OCI-LY3 (cell line): ENCODE results near the gene TFEB.

Experiments used
- H2AFZ ChIP-seq: fragments of 200-600, 300-600 bp; shearing (Covaris generic); 2 replicates; pipeline ENCODE4 v1.6.0; 2014; ENCODE audit warnings: antibody characterized with exemption, low read depth, low read length
- H3K27ac ChIP-seq: fragments of 200-600, 300-600 bp; sonication (generic); 2 replicates; pipeline ENCODE4 v1.5.1; 2014; ENCODE audit warnings: mild to moderate bottlenecking, low read length, moderate library complexity, mixed read lengths
- H3K27me3 ChIP-seq: fragments of 200-600, 300-600 bp; sonication (generic); 2 replicates; pipeline ENCODE4 v1.6.1; 2014; ENCODE audit warnings: low read depth, low read length, mixed read lengths
- H3K36me3 ChIP-seq: fragments of 200-600, 300-600 bp; sonication (generic); replicated peaks from 2 replicates; pipeline ENCODE3; 2014; ENCODE audit warnings: low read depth, low read length, mixed read lengths
- H3K4me1 ChIP-seq: fragments of 300-600, 200-600 bp; sonication (generic); 2 replicates; pipeline ENCODE4 v1.6.1; 2014; ENCODE audit warnings: low read length, mixed read lengths
- H3K4me2 ChIP-seq: fragments of 200-600, 300-600 bp; sonication (generic); 2 replicates; pipeline ENCODE4 v1.6.1; 2014; ENCODE audit warnings: low read length, mixed read lengths
- H3K4me3 ChIP-seq: fragments of 300-600, 200-600 bp; sonication (generic); 2 replicates; pipeline ENCODE4 v1.5.1; 2014; ENCODE audit warnings: antibody characterized with exemption, mild to moderate bottlenecking, low read length, moderate library complexity
- H3K79me2 ChIP-seq: fragments of 300-600, 200-600 bp; shearing (Covaris generic); 2 replicates; pipeline ENCODE4 v1.6.1; 2014; ENCODE audit warnings: mild to moderate bottlenecking, low read length, mixed read lengths
- H3K9ac ChIP-seq: fragments of 300-600, 200-600 bp; shearing (Covaris generic); 2 replicates; pipeline ENCODE4 v1.6.0; 2014; ENCODE audit warnings: mild to moderate bottlenecking, low read length, moderate library complexity
- H3K9me3 ChIP-seq: fragments of 200-600, 300-600 bp; shearing (Covaris generic); 2 replicates; pipeline ENCODE4 v1.6.1; 2014; ENCODE audit warnings: low read length, mixed read lengths; ENCODE audit not compliant: insufficient read depth
- H4K20me1 ChIP-seq: fragments of 200-600, 300-600 bp; sonication (generic); 2 replicates; pipeline ENCODE4 v1.6.1; 2016; ENCODE audit warnings: low read length, mixed read lengths; ENCODE audit not compliant: insufficient read depth
- EZH2phosphoT487 ChIP-seq: fragments of 200-600 bp; shearing (Covaris generic); IDR thresholded peaks from 2 replicates; pipeline ENCODE4 v1.6.1; 2018; ENCODE audit warnings: antibody characterized with exemption, mixed run types, low read depth
- TF ChIP-seq, protein P1 (sequence below): fragments of 200-600, 300-600 bp; sonication (generic); IDR thresholded peaks from 2 replicates; pipeline ENCODE4 v1.5.1; 2014; ENCODE audit warnings: antibody characterized with exemption, low read length, low read depth

The TFEB gene

DNA sequence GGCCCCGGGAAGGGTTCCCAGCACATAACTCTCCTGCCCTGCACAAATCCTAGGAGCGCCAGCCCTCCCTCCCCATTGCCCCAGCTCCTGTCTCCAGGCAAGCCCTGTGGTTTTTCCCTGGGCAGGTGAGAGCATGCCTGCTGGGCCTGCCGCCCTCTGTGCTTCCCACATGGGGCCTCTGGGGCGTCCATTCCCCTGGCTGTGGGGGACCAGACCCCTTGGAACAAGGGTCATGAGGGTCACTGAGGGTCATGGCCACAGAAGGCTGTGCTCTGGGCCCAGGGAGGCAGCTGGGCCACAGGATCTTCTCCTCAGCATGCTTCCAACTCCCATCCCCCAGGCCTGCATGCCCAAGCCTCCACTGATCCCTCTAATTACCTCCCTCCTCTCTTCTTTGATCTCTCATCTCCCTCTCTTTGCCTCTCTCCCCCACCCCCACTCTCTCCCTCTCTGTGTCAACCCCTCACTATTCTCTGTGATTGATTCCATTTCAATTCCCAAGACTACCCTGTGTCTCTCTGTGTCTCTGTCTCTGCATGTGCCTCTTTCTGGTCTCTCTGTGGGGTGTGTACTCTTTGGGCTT, 91.0 kb downstream of the TFEB start:
- Histone ChIP-seq H4K20me1 (no peaks in the 10 kb centered on the region), H3K4me2 (no peak overlapping the region), H3K27ac (no peak overlapping the region), H3K9ac (no peak overlapping the region), H2AFZ (no peak overlapping the region), H3K4me3 (no peak overlapping the region), H3K79me2 (no peaks in the 10 kb centered on the region), H3K4me1 (no peaks in the 10 kb centered on the region), H3K36me3 (no peaks in the 10 kb centered on the region), H3K9me3 (no peaks in the 10 kb centered on the region), H3K27me3 (peaks cover 11% of the 10 kb centered on the region)
- no peak for TF ChIP-seq EZH2phosphoT487
- TF ChIP-seq, protein P1, sequence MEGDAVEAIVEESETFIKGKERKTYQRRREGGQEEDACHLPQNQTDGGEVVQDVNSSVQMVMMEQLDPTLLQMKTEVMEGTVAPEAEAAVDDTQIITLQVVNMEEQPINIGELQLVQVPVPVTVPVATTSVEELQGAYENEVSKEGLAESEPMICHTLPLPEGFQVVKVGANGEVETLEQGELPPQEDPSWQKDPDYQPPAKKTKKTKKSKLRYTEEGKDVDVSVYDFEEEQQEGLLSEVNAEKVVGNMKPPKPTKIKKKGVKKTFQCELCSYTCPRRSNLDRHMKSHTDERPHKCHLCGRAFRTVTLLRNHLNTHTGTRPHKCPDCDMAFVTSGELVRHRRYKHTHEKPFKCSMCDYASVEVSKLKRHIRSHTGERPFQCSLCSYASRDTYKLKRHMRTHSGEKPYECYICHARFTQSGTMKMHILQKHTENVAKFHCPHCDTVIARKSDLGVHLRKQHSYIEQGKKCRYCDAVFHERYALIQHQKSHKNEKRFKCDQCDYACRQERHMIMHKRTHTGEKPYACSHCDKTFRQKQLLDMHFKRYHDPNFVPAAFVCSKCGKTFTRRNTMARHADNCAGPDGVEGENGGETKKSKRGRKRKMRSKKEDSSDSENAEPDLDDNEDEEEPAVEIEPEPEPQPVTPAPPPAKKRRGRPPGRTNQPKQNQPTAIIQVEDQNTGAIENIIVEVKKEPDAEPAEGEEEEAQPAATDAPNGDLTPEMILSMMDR, result no peak

GRCh38 chr6:41643899-41644269, 91.5 kb downstream of the TFEB start:
- Histone ChIP-seq H3K9me3 (no peaks in the 10 kb centered on the region), H2AFZ (no peak overlapping the region), H3K4me3 (no peak overlapping the region), H3K27me3 (peaks cover 11% of the 10 kb centered on the region), H3K4me2 (no peak overlapping the region), H3K79me2 (no peaks in the 10 kb centered on the region), H3K9ac (no peak overlapping the region), H3K27ac (no peak overlapping the region), H4K20me1 (no peaks in the 10 kb centered on the region), H3K36me3 (no peaks in the 10 kb centered on the region), H3K4me1 (no peaks in the 10 kb centered on the region)
- TF ChIP-seq, protein P1, result no peak
- TF ChIP-seq EZH2phosphoT487, result no peak

DNA sequence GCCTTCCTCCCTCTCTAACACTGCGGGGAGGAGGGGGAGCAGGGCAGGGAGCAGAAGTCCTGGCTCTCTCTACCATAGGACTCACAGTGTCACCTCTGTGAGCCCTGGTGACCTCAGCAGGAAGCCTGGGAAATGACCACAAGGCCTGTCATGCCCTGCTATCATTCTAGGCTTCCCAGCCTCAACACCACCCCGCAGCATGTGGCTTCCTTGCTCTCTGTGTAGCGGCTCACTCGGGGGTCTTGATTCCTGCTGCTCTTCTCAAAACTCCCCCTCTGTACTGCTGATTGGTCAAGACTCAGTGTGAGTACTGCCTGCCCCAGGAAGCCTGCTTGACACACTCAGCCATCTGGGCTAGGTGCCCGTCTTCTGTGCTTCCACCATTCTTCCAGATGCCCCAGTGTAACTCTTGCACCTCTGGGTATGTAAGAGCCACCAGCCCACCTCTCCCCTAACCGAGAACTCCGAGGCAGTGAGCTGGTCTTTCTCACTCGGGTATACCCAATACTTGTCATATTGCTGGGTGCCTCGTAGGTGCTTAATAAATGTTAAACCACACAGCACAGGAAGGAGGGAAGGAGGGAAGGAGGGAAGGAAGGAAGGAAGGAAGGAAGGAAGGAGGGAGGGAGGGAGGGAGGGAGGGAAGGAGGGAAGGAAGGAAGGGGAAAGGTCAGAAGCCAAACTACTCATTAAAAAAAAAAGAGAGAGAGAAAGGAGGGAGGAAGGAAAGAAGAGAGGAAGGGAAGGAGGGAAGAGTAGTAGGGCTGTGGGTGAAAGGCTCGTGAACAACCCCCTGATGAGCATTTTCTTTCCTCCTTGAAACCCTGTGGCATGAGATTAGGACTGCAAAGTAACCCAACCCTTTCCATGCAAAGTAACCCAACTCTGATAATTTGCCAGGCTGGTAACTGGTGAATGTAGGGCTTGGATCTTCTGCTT, 92.2 kb downstream of the TFEB start:
- Histone ChIP-seq H3K79me2 (no peaks in the 10 kb centered on the region), H3K27me3 (peaks cover 11% of the 10 kb centered on the region), H3K36me3 (no peaks in the 10 kb centered on the region), H3K9me3 (no peaks in the 10 kb centered on the region), H2AFZ (no peak overlapping the region), H3K4me2 (no peak overlapping the region), H4K20me1 (no peaks in the 10 kb centered on the region), H3K27ac (no peak overlapping the region), H3K4me1 (no peaks in the 10 kb centered on the region), H3K9ac (no peak overlapping the region), H3K4me3 (no peak overlapping the region)
- TF ChIP-seq EZH2phosphoT487, result no peak
- TF ChIP-seq, protein P1, result no peak

DNA sequence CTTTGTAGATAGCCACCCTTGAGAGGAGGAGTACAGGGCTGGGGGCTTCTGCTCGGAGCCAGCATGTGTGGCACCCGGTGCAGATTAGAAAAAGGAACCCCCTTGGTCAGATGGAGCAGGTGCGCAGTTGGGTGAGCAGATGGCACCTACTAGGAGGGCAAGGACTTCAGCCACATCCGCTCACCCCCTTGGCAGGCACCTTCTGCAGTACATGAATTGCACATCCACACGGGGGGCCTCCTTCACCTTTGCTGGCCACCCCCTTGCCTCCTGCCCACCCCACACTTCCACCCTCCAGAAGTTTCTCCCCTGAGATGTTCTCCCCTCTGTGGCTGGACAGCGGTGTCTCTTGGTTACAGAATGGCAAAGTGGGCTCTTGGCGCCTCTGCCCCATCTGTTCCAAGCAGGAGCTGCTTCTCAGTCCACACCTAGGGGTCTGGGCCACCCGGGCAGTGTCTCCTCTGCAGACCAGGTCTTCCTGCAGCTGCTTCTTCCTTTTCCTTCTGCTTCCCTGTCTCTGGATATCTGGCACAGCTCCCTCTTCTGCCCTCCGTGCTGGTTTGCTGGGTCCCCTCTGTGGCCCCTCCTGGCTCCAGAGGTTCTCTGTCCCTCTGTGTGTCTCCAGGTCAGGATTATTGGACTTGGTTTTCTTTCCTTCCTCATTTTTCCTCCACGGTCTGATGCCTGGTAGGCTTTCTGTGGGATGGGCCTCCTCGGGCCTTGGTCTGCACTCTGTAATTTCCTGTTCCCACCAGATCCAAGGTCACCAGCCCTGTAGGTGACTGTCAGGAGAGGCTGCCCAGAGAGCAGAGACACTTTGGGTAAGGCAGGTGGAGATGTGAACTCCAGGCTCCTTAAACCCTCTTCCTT, 93.1 kb downstream of the TFEB start:
- TF ChIP-seq, protein P1, result no peak
- no peak for TF ChIP-seq EZH2phosphoT487
- Histone ChIP-seq H3K4me3 (no peak overlapping the region), H3K4me1 (no peaks in the 10 kb centered on the region), H3K36me3 (no peaks in the 10 kb centered on the region), H3K4me2 (no peak overlapping the region), H4K20me1 (no peaks in the 10 kb centered on the region), H2AFZ (no peak overlapping the region), H3K27ac (no peak overlapping the region), H3K9ac (no peak overlapping the region), H3K27me3 (peaks cover 11% of the 10 kb centered on the region), H3K9me3 (no peaks in the 10 kb centered on the region), H3K79me2 (no peaks in the 10 kb centered on the region)
